BLaER1 (cell line): ENCODE results near the gene DTWD1.
"Not testable (repeated sequence)": the region's sequence is repeated elsewhere in the genome, so short reads cannot be mapped to it uniquely, and the experiment has no call there.

Experiments used
- H3K27ac ChIP-seq: shearing (Covaris generic); formaldehyde crosslinking; 2 replicates; pipeline ENCODE4 v1.8.1; 2022
- H3K27me3 ChIP-seq: shearing (Covaris generic); formaldehyde crosslinking; 2 replicates; pipeline ENCODE4 v1.8.1; 2022
- H3K36me3 ChIP-seq: shearing (Covaris generic); formaldehyde crosslinking; 2 replicates; pipeline ENCODE4 v1.8.1; 2022
- H3K4me1 ChIP-seq: shearing (Covaris generic); formaldehyde crosslinking; 2 replicates; pipeline ENCODE4 v1.8.1; 2022
- H3K4me2 ChIP-seq: shearing (Covaris generic); formaldehyde crosslinking; 2 replicates; pipeline ENCODE4 v1.8.1; 2022
- H3K4me3 ChIP-seq: shearing (Covaris generic); formaldehyde crosslinking; 2 replicates; pipeline ENCODE4 v1.8.1; 2022
- H3K9ac ChIP-seq: shearing (Covaris generic); formaldehyde crosslinking; 2 replicates; pipeline ENCODE4 v1.8.1; 2022
- H3K9me3 ChIP-seq: shearing (Covaris generic); formaldehyde crosslinking; 2 replicates; pipeline ENCODE4 v1.8.1; 2022
- H4K20me1 ChIP-seq: shearing (Covaris generic); formaldehyde crosslinking; 2 replicates; pipeline ENCODE4 v1.8.1; 2022
- Cebpa-rat ChIP-seq: shearing (Covaris generic); IDR thresholded peaks from 2 replicates; pipeline ENCODE4 v1.8.1; 2022

Gene DTWD1

DNA sequence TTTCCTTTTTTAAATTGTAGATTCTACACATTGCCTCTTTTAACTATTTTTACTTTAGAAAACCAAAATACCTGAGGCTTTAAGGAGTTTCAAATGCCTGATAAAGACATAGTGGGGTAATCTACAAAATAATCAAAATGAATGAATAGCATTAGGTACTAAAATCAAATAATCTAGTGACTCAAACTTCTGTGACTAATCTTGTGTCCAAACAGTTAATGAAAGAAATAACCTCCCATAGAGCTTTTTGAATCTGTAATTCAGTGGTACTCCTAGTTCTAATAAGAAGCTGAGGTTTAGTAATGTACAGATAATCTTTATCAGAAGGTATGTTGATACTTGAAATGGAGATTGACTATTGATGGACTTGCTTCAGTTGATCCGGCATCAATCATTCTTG lies 53.0 kb downstream of the DTWD1 start:
- no peaks in the 10 kb centered on the region for H3K27me3 ChIP-seq
- no peak overlapping the region for H3K4me2 ChIP-seq

DNA sequence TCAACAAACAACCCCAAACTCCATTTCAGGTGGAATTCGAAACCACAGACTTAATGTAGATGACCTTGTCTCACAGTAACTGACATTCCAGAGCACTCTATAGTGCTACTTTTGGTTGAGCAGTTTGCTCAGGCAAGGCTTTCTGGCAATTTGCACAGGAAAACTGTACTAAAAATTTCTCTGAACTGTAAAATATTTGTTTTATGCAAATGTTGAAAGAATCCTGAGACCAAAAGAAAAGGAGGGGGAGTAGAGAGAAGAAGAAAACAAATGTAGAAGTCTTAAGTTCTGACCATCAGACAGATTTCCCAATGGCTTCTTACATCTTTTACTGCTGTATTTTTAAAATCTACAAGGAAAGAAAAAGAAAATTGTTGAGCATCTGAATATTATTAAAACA lies 53.5 kb downstream of the DTWD1 start:
- Histone ChIP-seq H3K4me3 (no peak overlapping the region), H3K4me1 (no peaks in the 10 kb centered on the region), H3K27me3 (no peaks in the 10 kb centered on the region), H3K9me3 (no peaks in the 10 kb centered on the region), H3K4me2 (no peak overlapping the region), H3K27ac (no peak overlapping the region), H3K9ac (no peak overlapping the region), H3K36me3 (no peaks in the 10 kb centered on the region), H4K20me1 (no peaks in the 10 kb centered on the region)
- no peak for TF ChIP-seq Cebpa-rat

More for the DNA sequence above, 53.0 kb downstream of the DTWD1 start:
- TF ChIP-seq Cebpa-rat: no peak
- Histone ChIP-seq H4K20me1 (no peaks in the 10 kb centered on the region), H3K27ac (no peak overlapping the region), H3K36me3 (no peaks in the 10 kb centered on the region), H3K4me1 (no peaks in the 10 kb centered on the region), H3K9ac (no peak overlapping the region), H3K9me3 (no peaks in the 10 kb centered on the region), H3K4me3 (no peak overlapping the region)

DNA sequence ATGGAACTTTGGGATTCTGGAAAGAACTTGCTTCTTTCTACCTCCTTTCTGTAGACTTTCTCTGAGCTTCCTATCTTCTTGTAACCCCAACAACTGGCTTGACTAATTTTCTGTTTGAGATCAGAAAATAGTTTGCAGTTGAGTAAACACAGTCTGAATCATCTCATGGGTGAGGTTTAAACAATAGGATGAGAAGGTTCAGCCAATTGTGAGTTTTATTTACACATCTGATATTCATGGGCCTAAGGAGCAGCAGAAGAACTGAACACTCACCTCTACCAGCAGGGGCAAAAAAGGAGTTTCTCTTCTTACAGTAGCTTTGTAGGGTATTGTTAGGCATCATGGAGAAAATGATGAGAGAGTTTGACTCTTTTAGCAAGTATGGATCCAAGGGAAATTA lies 54.2 kb downstream of the DTWD1 start:
- H3K27me3 ChIP-seq: no peaks in the 10 kb centered on the region
- TF ChIP-seq Cebpa-rat: no peak
- H3K9me3 ChIP-seq: no peaks in the 10 kb centered on the region
- no peak overlapping the region for H3K27ac ChIP-seq
- H4K20me1 ChIP-seq: no peaks in the 10 kb centered on the region
- no peak overlapping the region for H3K4me3 ChIP-seq
- no peaks in the 10 kb centered on the region for H3K36me3 ChIP-seq
- no peaks in the 10 kb centered on the region for H3K4me1 ChIP-seq
- H3K4me2 ChIP-seq: no peak overlapping the region
- H3K9ac ChIP-seq: no peak overlapping the region

DNA sequence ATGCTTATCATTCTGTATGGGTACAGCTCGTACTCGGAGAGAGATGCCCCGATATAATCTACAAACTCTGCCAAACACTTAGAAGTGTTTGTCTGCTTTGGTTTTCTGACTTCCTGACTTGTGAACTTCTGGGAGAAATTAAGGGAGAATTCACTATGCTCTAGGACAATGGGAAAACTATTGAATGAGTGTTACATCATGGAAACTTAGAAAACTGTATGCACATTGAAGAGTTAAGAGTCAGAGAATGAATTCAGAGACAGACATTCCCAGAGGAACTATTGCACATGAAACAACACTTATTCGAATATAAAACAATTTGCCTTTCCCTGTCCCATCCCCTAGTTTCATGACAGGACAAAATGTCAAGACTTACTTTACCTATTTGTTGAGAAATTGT lies 57.8 kb downstream of the DTWD1 start:
- Histone ChIP-seq H3K4me2 (no peak overlapping the region), H3K9me3 (no peaks in the 10 kb centered on the region), H3K9ac (no peak overlapping the region), H3K36me3 (no peaks in the 10 kb centered on the region), H3K27me3 (no peaks in the 10 kb centered on the region), H3K4me1 (no peaks in the 10 kb centered on the region), H4K20me1 (no peaks in the 10 kb centered on the region), H3K27ac (no peak overlapping the region), H3K4me3 (no peak overlapping the region)
- no peak for TF ChIP-seq Cebpa-rat

GRCh38 chr15:49686599-49686998 lies 65.8 kb downstream of the DTWD1 start:
- Histone ChIP-seq H3K9me3 (no peaks in the 10 kb centered on the region), H3K27me3 (no peaks in the 10 kb centered on the region), H3K4me2 (no peak overlapping the region), H3K4me1 (no peaks in the 10 kb centered on the region), H4K20me1 (no peaks in the 10 kb centered on the region), H3K9ac (no peak overlapping the region), H3K4me3 (no peak overlapping the region), H3K27ac (no peak overlapping the region), H3K36me3 (no peaks in the 10 kb centered on the region)
- TF ChIP-seq Cebpa-rat: no peak

- no peak overlapping the region for H3K27ac ChIP-seq
- H3K9ac ChIP-seq: no peak overlapping the region
- H3K9me3 ChIP-seq: no peaks in the 10 kb centered on the region
- H3K4me2 ChIP-seq: no peak overlapping the region
- no peaks in the 10 kb centered on the region for H3K4me1 ChIP-seq
- no peaks in the 10 kb centered on the region for H4K20me1 ChIP-seq
- H3K4me3 ChIP-seq: no peak overlapping the region
- H3K27me3 ChIP-seq: no peaks in the 10 kb centered on the region
- no peak for TF ChIP-seq Cebpa-rat
- H3K36me3 ChIP-seq: no peaks in the 10 kb centered on the region
Measured at GRCh38 chr15:49688135-49688790, 67.4 kb downstream of the DTWD1 start.

DNA sequence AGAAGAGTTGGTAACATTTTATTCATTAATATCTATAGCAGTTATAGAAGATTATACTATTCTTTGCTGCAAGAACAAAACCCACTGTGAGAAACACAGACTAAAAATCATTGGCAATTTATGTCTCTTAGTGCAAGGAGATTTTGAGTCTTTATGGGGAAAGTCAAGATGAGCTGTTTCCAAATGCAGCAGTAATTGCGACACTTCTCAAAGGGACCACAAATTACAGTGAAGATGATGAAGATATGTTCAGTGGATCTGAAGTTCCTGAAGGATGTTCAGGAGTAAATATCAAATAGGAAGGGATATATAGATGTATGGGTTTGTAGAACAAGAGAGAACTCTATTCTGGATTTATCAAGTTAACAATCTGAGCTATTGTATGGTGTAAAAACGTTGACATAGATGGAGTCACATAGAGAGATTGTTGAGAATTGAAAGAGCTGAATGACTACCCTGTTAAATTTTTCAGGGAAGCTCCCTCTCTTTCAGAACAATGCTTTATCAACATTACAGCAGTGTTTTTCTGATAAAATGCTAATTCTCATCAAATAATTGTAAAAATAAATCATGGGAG lies 71.8 kb downstream of the DTWD1 start:
- Histone ChIP-seq H4K20me1 (no peaks in the 10 kb centered on the region), H3K4me3 (no peak overlapping the region), H3K36me3 (no peaks in the 10 kb centered on the region), H3K4me1 (no peaks in the 10 kb centered on the region), H3K9me3 (no peaks in the 10 kb centered on the region), H3K9ac (no peak overlapping the region), H3K27ac (no peak overlapping the region), H3K4me2 (no peak overlapping the region), H3K27me3 (no peaks in the 10 kb centered on the region)
- no peak for TF ChIP-seq Cebpa-rat

DNA sequence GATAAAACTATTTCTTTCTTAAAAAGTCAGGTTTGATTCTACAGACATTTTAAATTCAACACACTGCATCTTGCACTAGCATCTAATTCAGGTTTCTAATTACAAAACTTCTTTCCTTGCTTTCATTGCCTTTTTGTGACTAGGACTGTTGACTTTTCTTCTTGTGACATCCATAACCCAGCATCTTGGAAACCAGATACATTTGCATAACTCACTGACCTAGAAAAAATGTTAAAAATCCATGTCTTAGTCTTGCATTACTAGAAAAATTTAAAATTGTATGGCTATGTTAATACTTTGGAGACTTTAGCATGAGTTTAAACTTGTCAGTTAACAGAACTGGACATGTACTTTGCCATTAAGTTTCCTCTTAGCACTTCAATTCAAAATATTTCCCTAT lies 72.7 kb downstream of the DTWD1 start:
- no peak for TF ChIP-seq Cebpa-rat
- Histone ChIP-seq H3K4me2 (no peak overlapping the region), H3K36me3 (no peaks in the 10 kb centered on the region), H3K27ac (no peak overlapping the region), H4K20me1 (no peaks in the 10 kb centered on the region), H3K4me3 (no peak overlapping the region), H3K4me1 (no peaks in the 10 kb centered on the region), H3K27me3 (no peaks in the 10 kb centered on the region), H3K9ac (no peak overlapping the region), H3K9me3 (no peaks in the 10 kb centered on the region)

- no peak overlapping the region for H3K4me3 ChIP-seq
- H3K4me1 ChIP-seq: no peaks in the 10 kb centered on the region
- no peaks in the 10 kb centered on the region for H3K9me3 ChIP-seq
- H3K27ac ChIP-seq: no peak overlapping the region
- no peak overlapping the region for H3K4me2 ChIP-seq
- H4K20me1 ChIP-seq: no peaks in the 10 kb centered on the region
- H3K27me3 ChIP-seq: no peaks in the 10 kb centered on the region
- H3K36me3 ChIP-seq: no peaks in the 10 kb centered on the region
- TF ChIP-seq Cebpa-rat: no peak
- H3K9ac ChIP-seq: no peak overlapping the region
Measured at GRCh38 chr15:49696433-49696832, 75.6 kb downstream of the DTWD1 start.

DNA sequence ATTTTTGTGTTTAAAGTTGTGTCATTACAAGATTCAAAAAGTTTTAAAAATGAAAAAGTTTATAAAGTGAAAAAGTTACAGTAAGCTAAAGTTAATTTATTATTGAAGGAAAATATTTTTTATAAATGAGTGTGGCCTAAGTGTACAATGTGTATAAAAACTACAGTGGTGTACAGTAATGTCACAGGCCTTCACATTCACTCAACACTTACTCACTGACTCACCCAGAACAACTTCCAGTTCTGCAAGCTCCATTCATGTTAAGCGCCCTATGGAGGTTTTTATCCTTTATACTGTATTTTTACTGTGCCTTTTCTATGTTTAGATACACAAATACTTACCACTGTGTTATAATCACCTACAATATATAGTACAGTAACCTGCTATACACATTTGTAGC lies 76.3 kb downstream of the DTWD1 start:
- Histone ChIP-seq H3K4me3 (no peak overlapping the region), H3K27ac (no peak overlapping the region), H3K27me3 (no peaks in the 10 kb centered on the region), H4K20me1 (no peaks in the 10 kb centered on the region), H3K4me2 (no peak overlapping the region), H3K9ac (no peak overlapping the region), H3K4me1 (no peaks in the 10 kb centered on the region), H3K36me3 (no peaks in the 10 kb centered on the region), H3K9me3 (no peaks in the 10 kb centered on the region)
- no peak for TF ChIP-seq Cebpa-rat

- not testable (repeated sequence) for H3K4me1 ChIP-seq, H3K4me3 ChIP-seq, H3K27me3 ChIP-seq, H3K27ac ChIP-seq, H3K36me3 ChIP-seq, H4K20me1 ChIP-seq, H3K9ac ChIP-seq, H3K9me3 ChIP-seq, H3K4me2 ChIP-seq
Measured at GRCh38 chr15:49702982-49703381, 82.1 kb downstream of the DTWD1 start.
